H9 (cell line): Measurements from ENCODE around the gene HMSD. TPM values are rescaled to one million over a fixed set of nuclear protein-coding genes. Genes with fewer than 3 reads are reported as not detected.

Experiments
- DNase-seq: peaks from one replicate; pipeline ENCODE4 v3.0.0-alpha.2; 2017
- H2AFZ ChIP-seq: one replicate; pipeline ENCODE4 v1.6.1; 2013; ENCODE audit warnings: mild to moderate bottlenecking, low read length, control low read depth, moderate library complexity
- H2AK5ac ChIP-seq: 2 replicates; pipeline ENCODE4 v1.6.1; 2013; ENCODE audit warnings: low read length, control low read depth, mixed read lengths; ENCODE audit not compliant: insufficient read length
- H2BK120ac ChIP-seq: one replicate; pipeline ENCODE4 v1.6.1; 2013; ENCODE audit warnings: low read depth, mild to moderate bottlenecking, low read length, control low read depth, inconsistent platforms; ENCODE audit not compliant: poor library complexity, severe bottlenecking
- H2BK12ac ChIP-seq: 2 replicates; pipeline ENCODE4 v1.6.1; 2013; ENCODE audit warnings: low read length, control low read depth, mixed read lengths, low read depth; ENCODE audit not compliant: insufficient read length
- H2BK15ac ChIP-seq: 2 replicates; pipeline ENCODE4 v1.6.1; 2013; ENCODE audit warnings: low read depth, low read length, control low read depth
- H2BK20ac ChIP-seq: one replicate; pipeline ENCODE4 v1.6.1; 2013; ENCODE audit warnings: low read depth, mild to moderate bottlenecking, low read length, control low read depth, inconsistent platforms; ENCODE audit not compliant: poor library complexity, severe bottlenecking
- H2BK5ac ChIP-seq: 2 replicates; pipeline ENCODE4 v1.6.1; 2013; ENCODE audit warnings: low read length, control low read depth, mixed read lengths; ENCODE audit not compliant: insufficient read length
- H3K14ac ChIP-seq: 2 replicates; pipeline ENCODE4 v1.6.1; 2013; ENCODE audit warnings: low read length, control low read depth; ENCODE audit not compliant: insufficient read depth
- H3K18ac ChIP-seq: 2 replicates; pipeline ENCODE4 v1.6.1; 2013; ENCODE audit warnings: low read depth, mild to moderate bottlenecking, mixed read lengths, low read length, control low read depth; ENCODE audit not compliant: insufficient read length
- H3K23ac ChIP-seq: 2 replicates; pipeline ENCODE4 v1.6.1; 2013; ENCODE audit warnings: low read length, control low read depth, mixed read lengths, low read depth; ENCODE audit not compliant: insufficient read length
- H3K23me2 ChIP-seq: 2 replicates; pipeline ENCODE4 v1.6.1; 2013; ENCODE audit warnings: low read depth, mild to moderate bottlenecking, mixed read lengths, low read length, control low read depth; ENCODE audit not compliant: insufficient read length, poor library complexity, severe bottlenecking
- H3K27ac ChIP-seq: 2 replicates; pipeline ENCODE4 v1.5.1; 2013; ENCODE audit warnings: low read length, control low read depth, mixed read lengths, low read depth; ENCODE audit not compliant: insufficient read length
- H3K27me3 ChIP-seq: 2 replicates; pipeline ENCODE4 v1.6.1; 2013; ENCODE audit warnings: low read length, control low read depth, inconsistent platforms; ENCODE audit not compliant: insufficient read depth
- H3K4ac ChIP-seq: 2 replicates; pipeline ENCODE4 v1.6.1; 2013; ENCODE audit warnings: low read depth, mild to moderate bottlenecking, control low read depth, inconsistent platforms, low read length, moderate library complexity
- H3K4me1 ChIP-seq: 2 replicates; pipeline ENCODE4 v1.6.1; 2013; ENCODE audit warnings: low read length, control low read depth, inconsistent platforms; ENCODE audit not compliant: insufficient read depth
- H3K4me2 ChIP-seq: 2 replicates; pipeline ENCODE4 v1.6.1; 2013; ENCODE audit warnings: low read length, control low read depth, mixed read lengths; ENCODE audit not compliant: insufficient read length, insufficient read depth
- H3K56ac ChIP-seq: 2 replicates; pipeline ENCODE4 v1.6.1; 2013; ENCODE audit warnings: low read depth, mild to moderate bottlenecking, mixed read lengths, low read length, control low read depth; ENCODE audit not compliant: insufficient read length
- H3K79me1 ChIP-seq: 2 replicates; pipeline ENCODE4 v1.6.1; 2013; ENCODE audit warnings: low read depth, mild to moderate bottlenecking, moderate library complexity, low read length, control low read depth, inconsistent platforms; ENCODE audit not compliant: insufficient read depth, poor library complexity, severe bottlenecking
- H3K79me2 ChIP-seq: 2 replicates; pipeline ENCODE4 v1.6.1; 2013; ENCODE audit warnings: low read length, control low read depth, inconsistent platforms; ENCODE audit not compliant: insufficient read depth
- H3K9ac ChIP-seq: 2 replicates; pipeline ENCODE4 v1.6.1; 2013; ENCODE audit warnings: low read length, control low read depth, mixed read lengths; ENCODE audit not compliant: insufficient read length; ENCODE audit errors: extremely low read depth
- H3K9me3 ChIP-seq: one replicate; pipeline ENCODE4 v1.6.1; 2013; ENCODE audit warnings: low read depth, low read length, inconsistent platforms; ENCODE audit not compliant: control insufficient read depth
- H3T11ph ChIP-seq: one replicate; pipeline ENCODE4 v1.6.1; 2013; ENCODE audit warnings: mild to moderate bottlenecking, low read length, control low read depth, inconsistent platforms
- H4K20me1 ChIP-seq: one replicate; pipeline ENCODE4 v1.6.1; 2013; ENCODE audit not compliant: control insufficient read depth, insufficient read length, insufficient read depth
- H4K5ac ChIP-seq: 2 replicates; pipeline ENCODE4 v1.6.1; 2013; ENCODE audit warnings: low read depth, mild to moderate bottlenecking, mixed read lengths, low read length, control low read depth; ENCODE audit not compliant: insufficient read length
- H4K8ac ChIP-seq: replicated peaks from 2 replicates; pipeline ENCODE4 v1.6.1; 2013; ENCODE audit warnings: low read length, control low read depth, mixed read lengths, low read depth; ENCODE audit not compliant: insufficient read length
- H4K91ac ChIP-seq: 2 replicates; pipeline ENCODE4 v1.6.1; 2013; ENCODE audit warnings: low read depth, mild to moderate bottlenecking, moderate library complexity, mixed read lengths, low read length, control low read depth; ENCODE audit not compliant: insufficient read length
- H3K27ac Mint-ChIP-seq, 3 experiments: 2 replicates in 2 of 3; 3 replicates in 1 of 3; pipeline ENCODE4 v1.8.0; 2020 to 2021; ENCODE audit warnings: mixed read lengths in 3 of 3, mild to moderate bottlenecking in 1 of 3, moderate library complexity in 1 of 3
- H3K27me3 Mint-ChIP-seq: 2 replicates; pipeline ENCODE4 v1.8.0; 2021; ENCODE audit warnings: low read depth, mild to moderate bottlenecking, moderate library complexity, mixed read lengths
- H3K36me3 Mint-ChIP-seq, 3 experiments: 2 replicates in 2 of 3; 3 replicates in 1 of 3; pipeline ENCODE4 v1.8.0; 2020 to 2021; ENCODE audit warnings: low read depth in 3 of 3, mixed read lengths in 3 of 3; ENCODE audit not compliant: insufficient read depth in 1 of 3
- H3K4me1 Mint-ChIP-seq, 2 experiments: 2 replicates each; pipeline ENCODE4 v1.8.0; 2020; ENCODE audit warnings: mixed read lengths in 2 of 2
- H3K4me3 Mint-ChIP-seq, 2 experiments: 2 replicates in 1 of 2; 3 replicates in 1 of 2; pipeline ENCODE4 v1.8.0; 2020 to 2021; ENCODE audit warnings: mild to moderate bottlenecking in 2 of 2, mixed read lengths in 2 of 2, moderate library complexity in 1 of 2
- H3K9me3 Mint-ChIP-seq, 2 experiments: 2 replicates in 1 of 2; 3 replicates in 1 of 2; pipeline ENCODE4 v1.8.0; 2020; ENCODE audit warnings: mild to moderate bottlenecking in 2 of 2, mixed read lengths in 2 of 2, moderate library complexity in 1 of 2
- WGBS: extraction: QIAGEN DNeasy Blood & Tissue Kit; methylation state at CpG from one replicate; pipeline ENCODE4 v1.1.7; 2013; ENCODE audit warnings: missing lambda C conversion rate, low lambda C conversion rate, mixed read lengths; ENCODE audit not compliant: insufficient read length; ENCODE audit errors: extremely low coverage; 5-methylcytosine and 5-hydroxymethylcytosine counted together
- total RNA-seq: library from RNA; stranded (reverse); gene quantifications from 2 replicates; pipeline ENCODE4 v1.2.1, GENCODE V29; 2021
- TF ChIP-seq, protein P1 (sequence below): fragments of 200-600 bp; sonication (generic); conservative IDR thresholded peaks from 3 replicates; pipeline ENCODE4 v1.8.0; 2021; ENCODE audit warnings: antibody characterized with exemption, mild to moderate bottlenecking

The HMSD gene
- total RNA-seq, 1 experiment from 2014 or later: 6.6 TPM

- Histone ChIP-seq H3K18ac (no peak overlapping the region), H2BK15ac (no peak overlapping the region), H3K9me3 (no peaks in the 10 kb centered on the region), H3K27me3 (no peaks in the 10 kb centered on the region), H2BK12ac (no peak overlapping the region), H3K79me1 (no peaks in the 10 kb centered on the region), H3T11ph (no peak overlapping the region), H4K5ac (no peak overlapping the region), H3K23me2 (no peaks in the 10 kb centered on the region), H3K9ac (no peak overlapping the region), H4K8ac (no peak overlapping the region), H2AFZ (no peak overlapping the region), H2BK5ac (no peak overlapping the region), H2BK20ac (no peak overlapping the region), H3K56ac (no peak overlapping the region), H3K23ac (no peak overlapping the region), H3K4me2 (no peak overlapping the region), H3K4ac (no peak overlapping the region), H4K91ac (no peak overlapping the region), H2BK120ac (no peak overlapping the region), H3K4me1 (no peaks in the 10 kb centered on the region), H4K20me1 (no peaks in the 10 kb centered on the region), H3K27ac (no peak overlapping the region), H2AK5ac (no peak overlapping the region), H3K14ac (no peak overlapping the region), H3K79me2 (no peaks in the 10 kb centered on the region)
- no peak for DNase-seq
- no peaks in the 10 kb centered on the region for H3K4me1 Mint-ChIP-seq
- TF ChIP-seq, protein P1, sequence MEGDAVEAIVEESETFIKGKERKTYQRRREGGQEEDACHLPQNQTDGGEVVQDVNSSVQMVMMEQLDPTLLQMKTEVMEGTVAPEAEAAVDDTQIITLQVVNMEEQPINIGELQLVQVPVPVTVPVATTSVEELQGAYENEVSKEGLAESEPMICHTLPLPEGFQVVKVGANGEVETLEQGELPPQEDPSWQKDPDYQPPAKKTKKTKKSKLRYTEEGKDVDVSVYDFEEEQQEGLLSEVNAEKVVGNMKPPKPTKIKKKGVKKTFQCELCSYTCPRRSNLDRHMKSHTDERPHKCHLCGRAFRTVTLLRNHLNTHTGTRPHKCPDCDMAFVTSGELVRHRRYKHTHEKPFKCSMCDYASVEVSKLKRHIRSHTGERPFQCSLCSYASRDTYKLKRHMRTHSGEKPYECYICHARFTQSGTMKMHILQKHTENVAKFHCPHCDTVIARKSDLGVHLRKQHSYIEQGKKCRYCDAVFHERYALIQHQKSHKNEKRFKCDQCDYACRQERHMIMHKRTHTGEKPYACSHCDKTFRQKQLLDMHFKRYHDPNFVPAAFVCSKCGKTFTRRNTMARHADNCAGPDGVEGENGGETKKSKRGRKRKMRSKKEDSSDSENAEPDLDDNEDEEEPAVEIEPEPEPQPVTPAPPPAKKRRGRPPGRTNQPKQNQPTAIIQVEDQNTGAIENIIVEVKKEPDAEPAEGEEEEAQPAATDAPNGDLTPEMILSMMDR: no peak
- no CpG with 5 or more reads among the region's 2 CpGs for WGBS
- no peak overlapping the region for H3K4me3 Mint-ChIP-seq
- no peak overlapping the region for H3K27ac Mint-ChIP-seq
- H3K27me3 Mint-ChIP-seq: no peaks in the 10 kb centered on the region
- H3K36me3 Mint-ChIP-seq: peaks cover 0 to 5% (median 4%) of the 10 kb centered on the region in 3 experiments; a peak in 3 of 7 replicates
- peaks cover 4% of the 10 kb centered on the region in 2 experiments for H3K9me3 Mint-ChIP-seq
Observed at GRCh38 chr18:63987743-63988142, 38.6 kb downstream of the HMSD start.
